ENCODE results near the gene RAVER2.

- no peak for TF ChIP-seq POLR2A (IDR thresholded peaks at IDR 0.05)
- no peak for TF ChIP-seq POLR2AphosphoS5 (IDR thresholded peaks at IDR 0.05)
- TF ChIP-seq CTCF (IDR thresholded peaks at IDR 0.05): no peak
- no peak for TF ChIP-seq EP300 (IDR thresholded peaks at IDR 0.05)
These were observed 23.7 kb upstream of the RAVER2 start for GRCh38 chr1:64721135-64721534.

Measured in gastroesophageal sphincter (tissue), 3 donors.